RWPE2 (cell line): ENCODE measurements around the gene LILRA5.

Experiments used
- ATAC-seq: fragments of 200-7000 bp; cut with Tn5 transposase; 3 replicates; pipeline ENCODE4 v1.9.1; 2021; ENCODE audit warnings: low read depth
- DNase-seq: peaks from one replicate; pipeline ENCODE4 v3.0.0-alpha.2; 2020; ENCODE audit warnings: low spot score
- H3K27ac ChIP-seq: fragments of 450-650 bp; 2 replicates; pipeline ENCODE4 v1.5.1; 2017; ENCODE audit warnings: mild to moderate bottlenecking; ENCODE audit not compliant: poor library complexity, severe bottlenecking
- H3K27me3 ChIP-seq: fragments of 250-450 bp; sonication (Bioruptor Pico); 2 replicates; pipeline ENCODE4 v1.5.1; 2021; ENCODE audit warnings: mild to moderate bottlenecking, moderate library complexity; ENCODE audit not compliant: insufficient read depth, poor library complexity, severe bottlenecking
- H3K36me3 ChIP-seq: fragments of 250-450 bp; sonication (Bioruptor Pico); 2 replicates; pipeline ENCODE4 v1.5.1; 2020; ENCODE audit warnings: low read depth, mild to moderate bottlenecking, moderate library complexity
- H3K4me1 ChIP-seq: fragments of 250-450 bp; sonication (Bioruptor Pico); 2 replicates; pipeline ENCODE4 v1.5.1; 2021; ENCODE audit warnings: mild to moderate bottlenecking, moderate library complexity; ENCODE audit not compliant: insufficient read depth, poor library complexity, severe bottlenecking
- H3K4me3 ChIP-seq: fragments of 250-450 bp; sonication (Bioruptor Pico); 2 replicates; pipeline ENCODE4 v1.5.1; 2021; ENCODE audit warnings: mild to moderate bottlenecking, moderate library complexity; ENCODE audit not compliant: severe bottlenecking
- H3K9me3 ChIP-seq: fragments of 250-450 bp; sonication (Bioruptor Pico); 2 replicates; pipeline ENCODE4 v1.5.1; 2021; ENCODE audit warnings: mild to moderate bottlenecking, moderate library complexity; ENCODE audit not compliant: severe bottlenecking
- TF ChIP-seq, protein P1 (sequence below): fragments of 450-650 bp; IDR thresholded peaks from one replicate; pipeline ENCODE4 v1.5.1; 2017; ENCODE audit warnings: mild to moderate bottlenecking, moderate library complexity; ENCODE audit not compliant: poor library complexity, severe bottlenecking

Gene LILRA5

DNA sequence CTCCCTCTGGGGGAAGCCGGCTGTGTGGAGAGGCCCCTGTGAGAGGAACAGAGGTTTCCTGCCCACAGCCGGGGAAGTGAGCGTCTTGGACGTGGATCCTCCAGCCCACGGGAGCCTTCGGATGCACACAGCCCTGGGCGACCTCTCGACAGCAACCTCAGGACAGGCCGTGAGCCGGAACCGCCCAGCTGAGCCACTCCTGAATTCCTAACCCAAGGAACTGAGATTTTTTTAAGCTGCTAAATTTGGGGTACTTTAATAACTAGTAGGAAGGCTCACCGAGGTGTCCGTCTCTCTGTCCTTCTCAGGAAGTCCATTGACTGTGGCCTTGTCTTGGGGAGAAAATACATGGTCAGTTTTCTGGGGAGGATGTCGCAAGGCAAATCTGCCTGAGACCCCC lies 42.7 kb upstream of the LILRA5 start:
- ATAC-seq (no peak), DNase-seq (no peak)
- H3K4me1 ChIP-seq = no peaks in the 10 kb centered on the region
- H3K9me3 ChIP-seq = no peaks in the 10 kb centered on the region
- H3K27me3 ChIP-seq = no peaks in the 10 kb centered on the region
- TF ChIP-seq, protein P1, sequence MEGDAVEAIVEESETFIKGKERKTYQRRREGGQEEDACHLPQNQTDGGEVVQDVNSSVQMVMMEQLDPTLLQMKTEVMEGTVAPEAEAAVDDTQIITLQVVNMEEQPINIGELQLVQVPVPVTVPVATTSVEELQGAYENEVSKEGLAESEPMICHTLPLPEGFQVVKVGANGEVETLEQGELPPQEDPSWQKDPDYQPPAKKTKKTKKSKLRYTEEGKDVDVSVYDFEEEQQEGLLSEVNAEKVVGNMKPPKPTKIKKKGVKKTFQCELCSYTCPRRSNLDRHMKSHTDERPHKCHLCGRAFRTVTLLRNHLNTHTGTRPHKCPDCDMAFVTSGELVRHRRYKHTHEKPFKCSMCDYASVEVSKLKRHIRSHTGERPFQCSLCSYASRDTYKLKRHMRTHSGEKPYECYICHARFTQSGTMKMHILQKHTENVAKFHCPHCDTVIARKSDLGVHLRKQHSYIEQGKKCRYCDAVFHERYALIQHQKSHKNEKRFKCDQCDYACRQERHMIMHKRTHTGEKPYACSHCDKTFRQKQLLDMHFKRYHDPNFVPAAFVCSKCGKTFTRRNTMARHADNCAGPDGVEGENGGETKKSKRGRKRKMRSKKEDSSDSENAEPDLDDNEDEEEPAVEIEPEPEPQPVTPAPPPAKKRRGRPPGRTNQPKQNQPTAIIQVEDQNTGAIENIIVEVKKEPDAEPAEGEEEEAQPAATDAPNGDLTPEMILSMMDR = no peak
- H3K27ac ChIP-seq = no peak overlapping the region
- no peaks in the 10 kb centered on the region for H3K36me3 ChIP-seq
- H3K4me3 ChIP-seq = no peak overlapping the region

DNA sequence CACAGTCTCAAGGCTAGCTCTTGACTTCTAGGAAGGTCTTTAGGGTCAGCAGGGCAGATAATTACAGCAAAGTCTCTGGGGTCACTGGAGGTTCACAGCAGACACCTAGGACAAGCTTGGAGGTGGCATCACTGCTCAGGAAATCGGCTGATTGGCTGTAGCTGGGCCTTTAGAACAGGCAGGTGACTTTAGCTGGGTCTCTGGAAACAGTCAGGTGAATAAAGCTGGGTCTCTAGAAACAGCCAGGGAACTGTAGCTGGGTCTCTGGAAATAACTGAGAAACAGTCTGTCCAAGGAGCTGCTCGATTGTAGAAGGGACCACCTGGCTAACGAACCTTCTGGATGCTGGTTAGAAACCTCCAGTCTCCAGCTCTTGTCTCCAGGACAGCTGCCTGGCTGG lies 41.8 kb upstream of the LILRA5 start:
- Histone ChIP-seq H3K4me1 (no peaks in the 10 kb centered on the region), H3K9me3 (no peaks in the 10 kb centered on the region), H3K27me3 (peaks cover 5% of the 10 kb centered on the region), H3K4me3 (no peak overlapping the region), H3K36me3 (no peaks in the 10 kb centered on the region), H3K27ac (no peak overlapping the region)
- DNase-seq (no peak), ATAC-seq (no peak)
- TF ChIP-seq, protein P1 = no peak

DNA sequence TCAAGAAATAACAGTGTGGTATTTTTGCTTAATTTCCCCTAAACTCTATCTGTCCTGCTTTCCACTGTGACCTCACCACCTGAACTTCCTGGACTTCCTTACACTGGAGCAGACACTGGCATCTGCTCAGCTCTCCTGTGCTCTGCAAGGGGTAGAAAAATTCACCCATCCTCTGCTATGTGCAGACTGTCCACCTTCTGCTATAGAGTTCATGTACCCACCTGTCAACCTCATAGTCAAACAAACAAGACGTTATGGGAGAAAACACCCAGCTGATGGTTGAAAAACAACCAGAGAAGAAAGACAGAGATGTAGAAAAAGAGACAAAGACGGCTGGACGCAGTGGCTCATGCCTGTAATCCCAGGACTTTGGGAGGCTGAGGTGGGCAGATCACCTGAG lies 39.6 kb upstream of the LILRA5 start:
- no peak for DNase-seq
- Histone ChIP-seq H3K27me3 (peaks cover 10% of the 10 kb centered on the region), H3K4me1 (no peaks in the 10 kb centered on the region), H3K36me3 (no peaks in the 10 kb centered on the region), H3K9me3 (no peaks in the 10 kb centered on the region), H3K4me3 (no peak overlapping the region), H3K27ac (no peak overlapping the region)
- TF ChIP-seq, protein P1 = no peak
- ATAC-seq = no peak

DNA sequence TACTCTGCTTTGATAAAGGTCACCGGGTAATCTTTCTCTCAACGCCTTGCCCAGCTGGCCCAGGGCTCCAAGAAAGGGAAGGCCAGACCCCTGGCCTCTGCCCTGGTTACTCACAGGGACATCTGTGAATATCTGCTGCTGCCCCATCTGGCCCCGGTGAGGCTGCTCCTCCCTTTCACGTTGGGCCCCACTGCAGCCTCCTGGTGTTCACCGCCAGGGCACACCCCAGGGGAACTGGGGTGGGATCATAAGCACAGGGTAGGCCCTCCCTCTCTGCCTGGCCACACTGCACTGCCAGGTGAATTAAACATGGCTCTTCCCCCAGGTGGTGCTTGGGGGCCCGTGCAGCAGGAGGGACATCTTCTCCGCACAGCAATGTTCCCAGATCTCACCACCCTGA lies 39.1 kb upstream of the LILRA5 start:
- Histone ChIP-seq H3K27ac (no peak overlapping the region), H3K4me3 (no peak overlapping the region), H3K9me3 (no peaks in the 10 kb centered on the region), H3K4me1 (no peaks in the 10 kb centered on the region), H3K36me3 (no peaks in the 10 kb centered on the region), H3K27me3 (peaks cover 13% of the 10 kb centered on the region)
- TF ChIP-seq, protein P1 = no peak
- ATAC-seq (no peak), DNase-seq (no peak)

DNA sequence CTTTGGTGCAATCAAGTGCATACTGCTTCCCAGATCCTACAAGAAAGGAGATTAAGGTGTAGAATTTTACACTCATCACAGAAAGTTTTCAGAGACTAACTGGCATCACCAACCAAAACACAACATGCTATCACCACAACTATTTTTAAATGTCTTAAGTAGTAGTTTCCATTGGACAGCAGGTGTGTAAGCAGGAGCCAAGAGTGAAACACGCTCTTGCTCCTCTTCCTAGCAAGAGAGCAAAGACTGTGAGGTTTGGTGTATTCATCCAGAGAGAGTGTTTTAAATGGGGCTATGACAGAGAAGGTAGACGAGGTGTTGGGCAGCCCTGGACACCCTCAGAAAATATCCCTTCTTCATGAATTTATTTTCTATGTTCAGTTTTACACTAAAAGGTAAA lies 38.5 kb upstream of the LILRA5 start:
- no peak for DNase-seq
- TF ChIP-seq, protein P1 = no peak
- no peak for ATAC-seq
- H3K9me3 ChIP-seq = no peaks in the 10 kb centered on the region
- H3K27me3 ChIP-seq = peaks cover 15% of the 10 kb centered on the region
- no peak overlapping the region for H3K27ac ChIP-seq
- H3K36me3 ChIP-seq = no peaks in the 10 kb centered on the region
- H3K4me1 ChIP-seq = no peaks in the 10 kb centered on the region
- no peak overlapping the region for H3K4me3 ChIP-seq
